HepG2 (cell line): ENCODE measurements around the gene DDX6. TPM values are rescaled to one million over a fixed set of nuclear protein-coding genes. Genes with fewer than 3 reads are reported as not detected.
A peak's percentile ranks its signal among the peaks of the same experiment; 100 is the strongest.

ENCODE experiments used
- ATAC-seq: fragments of 200-7000 bp; cut with Tn5 transposase; 3 replicates; pipeline ENCODE4 v1.9.1; 2020; ENCODE audit warnings: mild to moderate bottlenecking, moderate library complexity
- BruUV-seq: library from RNA; stranded (reverse); fragments of 400-500 nt; replicated peaks from 2 replicates; lab custom pipeline; 2021; lab: Mats Ljungman, UMichigan
- CTCF ChIA-PET: fragments of 300-600 bp; formaldehyde crosslinking; extraction: SDS; loops from one replicate; lab custom pipeline; 2021; ENCODE audit warnings: low total read pairs, inconsistent platforms, low intra/inter-chr PET ratio; lab: Yijun Ruan, JAX
- POLR2A ChIA-PET: fragments of 350-600 bp; sonication (Branson Sonifier 250); formaldehyde crosslinking; loops from one replicate; lab custom pipeline; 2020; ENCODE audit warnings: antibody characterized with exemption, inconsistent platforms; lab: Yijun Ruan, JAX
- DNase-seq: peaks from one replicate; pipeline ENCODE4 v3.0.0-alpha.2; 2015; ENCODE audit warnings: low spot score
- FAIRE-seq: peaks from 3 replicates; lab custom pipeline; 2011; peaks lifted over from hg19 to GRCh38; lab: Jason Lieb, UNC
- H2AFZ ChIP-seq: one replicate; pipeline ENCODE4 v1.6.1; 2011; ENCODE audit warnings: low read length, inconsistent platforms
- H3K27ac ChIP-seq: fragments of 300-600 bp; 3 replicates; pipeline ENCODE4 v1.8.0; 2011; ENCODE audit warnings: mixed run types, mild to moderate bottlenecking, mixed read lengths, low read length, inconsistent platforms; ENCODE audit not compliant: insufficient read depth; ENCODE audit errors: extremely low read length
- H3K27me3 ChIP-seq, 2 experiments: fragments of 200-600 bp in 1 of 2; 2 replicates in 1 of 2; 3 replicates in 1 of 2; pipeline versions ENCODE4 v1.6.0 to v1.8.0; 2011; ENCODE audit warnings: low read length in 2 of 2, mild to moderate bottlenecking in 2 of 2, moderate library complexity in 2 of 2, inconsistent platforms in 1 of 2; ENCODE audit not compliant: insufficient read depth in 2 of 2, control insufficient read depth in 1 of 2
- H3K36me3 ChIP-seq, 2 experiments: fragments of 200-600 bp in 1 of 2; replicated peaks in 1 of 2; 2 replicates in 1 of 2; 3 replicates in 1 of 2; pipeline versions ENCODE4 v1.5.1 to v1.8.0; 2011; ENCODE audit warnings: low read length in 2 of 2, inconsistent platforms in 1 of 2; ENCODE audit not compliant: insufficient read depth in 2 of 2, control insufficient read depth in 1 of 2
- H3K4me1 ChIP-seq: 2 replicates; pipeline ENCODE4 v1.5.1; 2012; ENCODE audit warnings: low read length, inconsistent platforms; ENCODE audit not compliant: insufficient read depth
- H3K4me2 ChIP-seq: 2 replicates; pipeline ENCODE4 v1.6.0; 2011; ENCODE audit warnings: low read depth, low read length, inconsistent platforms
- H3K4me3 ChIP-seq, 3 experiments: fragments of 200-600 bp in 1 of 3; sonication (generic), shearing (Covaris generic) in 1 of 3; replicated peaks in 1 of 3; 2 replicates each; pipeline ENCODE4 v1.5.1; 2011 to 2016; ENCODE audit warnings: low read length in 3 of 3, inconsistent platforms in 2 of 3, low read depth in 2 of 3, mild to moderate bottlenecking in 2 of 3, control low read depth in 1 of 3, mixed read lengths in 1 of 3; ENCODE audit not compliant: insufficient read depth in 1 of 3
- H3K79me2 ChIP-seq: one replicate; pipeline ENCODE4 v1.6.1; 2011; ENCODE audit warnings: low read length, inconsistent platforms; ENCODE audit not compliant: insufficient read depth
- H3K9ac ChIP-seq: 2 replicates; pipeline ENCODE4 v1.6.0; 2011; ENCODE audit warnings: mild to moderate bottlenecking, low read depth, low read length, inconsistent platforms; ENCODE audit not compliant: insufficient read depth
- H3K9me3 ChIP-seq: 2 replicates; pipeline ENCODE4 v1.5.1; 2012; ENCODE audit warnings: mild to moderate bottlenecking, low read length
- H4K20me1 ChIP-seq: 2 replicates; pipeline ENCODE4 v1.6.0; 2011; ENCODE audit warnings: inconsistent platforms, mild to moderate bottlenecking, low read length, moderate library complexity; ENCODE audit not compliant: insufficient read depth
- ARNT ChIP-seq: fragments of 450-650 bp; IDR thresholded peaks from 2 replicates; pipeline ENCODE4 v1.6.1; 2017
- ELF4 ChIP-seq: sonication (generic); formaldehyde crosslinking; IDR thresholded peaks from 2 replicates; pipeline ENCODE4 v1.5.0; 2020; ENCODE audit warnings: missing genetic modification reagents, mild to moderate bottlenecking, moderate library complexity, borderline replicate concordance
- FOXK2 ChIP-seq: fragments of 450-650 bp; IDR thresholded peaks from 2 replicates; pipeline ENCODE4 v1.6.1; 2016
- HHEX ChIP-seq: IDR thresholded peaks from 2 replicates; pipeline ENCODE4 v1.6.1; 2016; ENCODE audit warnings: control low read depth
- NFIC ChIP-seq: IDR thresholded peaks from 2 replicates; pipeline ENCODE4 v1.6.1; 2012; ENCODE audit warnings: mild to moderate bottlenecking, low read length, inconsistent platforms
- PAF1 ChIP-seq: IDR thresholded peaks from 2 replicates; pipeline ENCODE4 v1.6.1; 2016; ENCODE audit warnings: missing genetic modification reagents, missing compliant biosample characterization
- POLR2G ChIP-seq: fragments of 200-400 bp; formaldehyde crosslinking; IDR thresholded peaks from 2 replicates; pipeline ENCODE4 v1.6.1; 2018; ENCODE audit warnings: mild to moderate bottlenecking, low read depth, low read length, moderate library complexity
- RBM22 ChIP-seq: fragments of 200-400 bp; formaldehyde crosslinking; optimal IDR thresholded peaks from 2 replicates; pipeline ENCODE3; 2017; ENCODE audit warnings: mild to moderate bottlenecking, low read length, moderate library complexity
- SRF ChIP-seq: IDR thresholded peaks from 2 replicates; pipeline ENCODE4 v1.6.1; 2011; ENCODE audit warnings: mild to moderate bottlenecking, low read depth, low read length, moderate library complexity
- ZFY ChIP-seq: sonication (generic); formaldehyde crosslinking; IDR thresholded peaks from 2 replicates; pipeline ENCODE4 v1.4.0; 2020; ENCODE audit warnings: missing genetic modification reagents
- ZNF749 ChIP-seq: sonication (generic); formaldehyde crosslinking; IDR thresholded peaks from 2 replicates; pipeline ENCODE4 v1.8.0; 2022; ENCODE audit warnings: mild to moderate bottlenecking, missing genetic modification reagents, moderate library complexity, borderline replicate concordance
- ZSCAN9 ChIP-seq: IDR thresholded peaks from 2 replicates; pipeline ENCODE4 v1.6.1; 2016; ENCODE audit warnings: borderline replicate concordance
- WGBS: methylation state at CpG from one replicate; pipeline ENCODE4 v1.1.6; 2017; ENCODE audit warnings: low lambda C conversion rate; 5-methylcytosine and 5-hydroxymethylcytosine counted together
- in situ Hi-C: cut with HindIII; loops from 2 replicates; pipeline ENCODE4 v1.10.0; 2017; ENCODE audit warnings: low pct_unique_long_range_greater_than_20kb; ENCODE audit not compliant: extremely low pct_ligation_motif_present
- intact Hi-C: fragments of 100-400 bp; cut with micrococcal nuclease; formaldehyde crosslinking; loops from one replicate; pipeline ENCODE4 v1.10.0; 2022; ENCODE audit not compliant: unreplicated experiment
- polyA plus RNA-seq, 8 experiments: library from polyadenylated mRNA; depleted of rRNA in 3 of 8; stranded (reverse) in 7 of 8; unstranded in 1 of 8; fragments of >200 nt; fragmentation: Illumina TruSeq in 4 of 8; extraction: Trizol in 4 of 8; gene quantifications; 2 replicates each; pipeline versions ENCODE4 v1.2.1 to v1.2.3, GENCODE V29; 2011 to 2016; ENCODE audit warnings: low read depth in 4 of 8, missing spikeins in 1 of 8, mixed read lengths in 1 of 8; ENCODE audit not compliant: insufficient read depth in 1 of 8
- total RNA-seq, 5 experiments: library from RNA; depleted of rRNA; stranded (reverse); fragments of >200 nt; fragmentation: Illumina TruSeq; extraction: Trizol; gene quantifications; 2 replicates each; pipeline ENCODE4 v1.2.3, GENCODE V29; 2016; ENCODE audit warnings: low read depth in 1 of 5

DDX6 gene
- total and polyA plus RNA-seq, 2 of the 13 experiments (the other 11 are each of a cell fraction or from before 2014, with no cell fraction given) = 20.9 to 59.2 TPM

DNA sequence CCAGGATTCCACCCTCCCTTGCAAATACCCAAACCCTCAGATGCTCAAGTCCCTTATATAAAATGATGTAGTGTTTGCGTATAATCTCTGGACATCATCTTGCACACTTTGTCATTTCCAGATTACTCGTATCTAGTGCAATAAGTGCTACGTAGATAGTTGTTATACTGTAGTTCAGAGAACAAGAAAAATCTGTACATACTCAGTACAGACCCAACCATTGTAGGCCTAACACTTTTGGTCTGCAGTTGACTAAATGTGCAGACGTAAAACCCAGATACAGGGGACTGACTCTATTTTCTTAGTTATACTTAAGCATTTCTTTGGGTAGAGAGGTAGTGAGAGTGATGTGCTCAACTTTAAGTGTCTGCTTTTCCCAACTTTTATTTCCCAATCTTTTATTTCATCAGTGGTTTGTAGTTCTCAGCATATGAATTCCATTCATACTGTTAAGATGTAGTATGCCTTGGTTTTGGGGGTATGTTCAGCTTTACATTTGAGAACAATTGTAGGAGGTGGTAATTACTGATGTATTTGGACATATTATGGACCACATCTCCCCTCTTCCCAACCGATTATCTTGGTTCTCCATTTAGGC is 43.9 kb downstream of the DDX6 start:
- Histone ChIP-seq H3K4me1 (peaks cover 30% of the 10 kb centered on the region), H3K27me3 (no peaks in the 10 kb centered on the region; a peak in 1 of 5 replicates), H3K36me3 (peaks cover 4 to 11% of the 10 kb centered on the region in 2 experiments), H3K4me3 (no peak overlapping the region), H2AFZ (no peak overlapping the region), H3K79me2 (no peaks in the 10 kb centered on the region), H3K9me3 (no peaks in the 10 kb centered on the region), H4K20me1 (no peaks in the 10 kb centered on the region), H3K9ac (no peak overlapping the region), H3K27ac (no peak overlapping the region), H3K4me2 (no peak overlapping the region)
- CTCF ChIA-PET = no interaction called here
- FAIRE-seq (no peak), ATAC-seq (no peak), DNase-seq (no peak)
- intact Hi-C loops (loop anchor here (10.0 kb wide), 1 partner anchor 52 kb away; no protein-coding TSS in a partner anchor), in situ Hi-C loops (no loop called here)
- no TSS peak for BruUV-seq
- 97% methylated on average over 5 of the region's 5 CpGs for WGBS
- TF ChIP-seq NFIC (0 out of 2 replicates have a peak, but pooled peaks have one; percentile 24), ARNT (no peak), PAF1 (peak; percentile 46), POLR2G (peak; percentile 65), ZNF749 (CRISPR knock-in tag) (no peak), RBM22 (peak; percentile 87)
- POLR2A ChIA-PET = no interaction called here

DNA sequence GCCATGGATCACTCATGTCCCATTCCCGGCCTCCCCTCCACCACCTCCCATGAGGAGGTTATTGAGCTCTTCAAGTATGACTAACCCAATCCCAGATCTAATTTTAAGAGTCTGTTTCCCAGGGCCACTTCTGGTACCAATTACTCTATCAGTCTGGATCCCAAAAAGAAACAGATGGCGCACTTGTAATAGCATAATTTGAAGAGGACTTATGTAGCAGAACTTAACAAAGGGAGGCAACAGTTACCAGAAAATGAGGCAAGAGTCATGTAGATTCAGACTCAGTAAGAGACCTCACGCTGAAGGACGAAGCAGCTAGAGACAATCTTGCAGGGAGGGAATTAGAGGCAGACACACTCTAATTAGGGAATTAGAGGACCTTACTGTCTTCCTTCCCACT is 46.9 kb downstream of the DDX6 start:
- DNase-seq = no peak
- Histone ChIP-seq H3K4me1 (peaks cover 29% of the 10 kb centered on the region), H3K36me3 (no peaks in the 10 kb centered on the region), H3K27ac (no peak overlapping the region), H2AFZ (no peak overlapping the region), H3K4me3 (no peak overlapping the region), H3K27me3 (no peaks in the 10 kb centered on the region; a peak in 1 of 5 replicates), H3K9ac (no peak overlapping the region), H4K20me1 (no peaks in the 10 kb centered on the region), H3K4me2 (no peak overlapping the region), H3K9me3 (no peaks in the 10 kb centered on the region), H3K79me2 (no peaks in the 10 kb centered on the region)
- 41% methylated on average over 4 of the region's 4 CpGs for WGBS
- ChIA-PET CTCF (no interaction called here), POLR2A (no interaction called here)
- intact Hi-C loops (loop anchor here (10.0 kb wide), 1 partner anchor 49 kb away; no protein-coding TSS in a partner anchor), in situ Hi-C loops (no loop called here)
- BruUV-seq = no TSS peak
- FAIRE-seq = no peak
- TF ChIP-seq ZSCAN9 (CRISPR knock-in tag) = no peak
- no peak for TF ChIP-seq ZFY (CRISPR knock-in tag)
- TF ChIP-seq FOXK2 = no peak
- no peak for TF ChIP-seq HHEX (CRISPR knock-in tag)
- TF ChIP-seq ELF4 (CRISPR knock-in tag) = no peak
- TF ChIP-seq SRF = no peak
- ATAC-seq = no peak; the same call in 2 of the 3 replicates
